AG09309 (cell line): ENCODE measurements around the gene SERPINH1.

Source experiments
- DNase-seq: peaks from one replicate; pipeline ENCODE4 v3.0.0-alpha.2; 2010; ENCODE audit warnings: low read depth
- H3K4me3 ChIP-seq: 2 replicates; pipeline ENCODE4 v1.5.1; 2011; ENCODE audit warnings: mild to moderate bottlenecking, low read depth, low read length, moderate library complexity; ENCODE audit not compliant: control insufficient read depth
- CTCF ChIP-seq: IDR thresholded peaks from 2 replicates; pipeline ENCODE4 v1.5.1; 2011; ENCODE audit warnings: mild to moderate bottlenecking, low read depth, low read length, inconsistent platforms; ENCODE audit not compliant: insufficient read depth, control insufficient read depth; ENCODE audit errors: missing control alignments

SERPINH1 gene

GRCh38 chr11:75530577-75530976, 31.5 kb upstream of the SERPINH1 start:
- no peak overlapping the region for H3K4me3 ChIP-seq
- no peak for DNase-seq
- TF ChIP-seq CTCF = no peak

GRCh38 chr11:75531325-75531724, 30.7 kb upstream of the SERPINH1 start:
- DNase-seq = no peak
- TF ChIP-seq CTCF = no peak
- H3K4me3 ChIP-seq = no peak overlapping the region

- no peak for DNase-seq
- TF ChIP-seq CTCF = peak; percentile 81
- H3K4me3 ChIP-seq = no peak overlapping the region
These were observed 29.6 kb upstream of the SERPINH1 start for GRCh38 chr11:75532200-75533048.

- TF ChIP-seq CTCF = no peak
- H3K4me3 ChIP-seq = no peak overlapping the region
- DNase-seq = no peak
These were observed 28.2 kb upstream of the SERPINH1 start for GRCh38 chr11:75533896-75534258.

- no peak for TF ChIP-seq CTCF
- no peak overlapping the region for H3K4me3 ChIP-seq
- DNase-seq = no peak
These were observed 27.6 kb upstream of the SERPINH1 start for GRCh38 chr11:75534259-75535069.

GRCh38 chr11:75535071-75535470, 27.0 kb upstream of the SERPINH1 start:
- H3K4me3 ChIP-seq = no peak overlapping the region
- no peak for DNase-seq
- TF ChIP-seq CTCF = no peak
